SH-SY5Y (cell line): Measurements from ENCODE around the gene FHAD1.

ENCODE experiments used
- GATA2 ChIP-seq: IDR thresholded peaks from 2 replicates; pipeline ENCODE4 v1.6.1; 2011; ENCODE audit warnings: mild to moderate bottlenecking, low read depth, low read length
- GATA3 ChIP-seq: IDR thresholded peaks from 2 replicates; pipeline ENCODE4 v1.6.1; 2011; ENCODE audit warnings: low read depth, mild to moderate bottlenecking, low read length, moderate library complexity

FHAD1 gene

DNA sequence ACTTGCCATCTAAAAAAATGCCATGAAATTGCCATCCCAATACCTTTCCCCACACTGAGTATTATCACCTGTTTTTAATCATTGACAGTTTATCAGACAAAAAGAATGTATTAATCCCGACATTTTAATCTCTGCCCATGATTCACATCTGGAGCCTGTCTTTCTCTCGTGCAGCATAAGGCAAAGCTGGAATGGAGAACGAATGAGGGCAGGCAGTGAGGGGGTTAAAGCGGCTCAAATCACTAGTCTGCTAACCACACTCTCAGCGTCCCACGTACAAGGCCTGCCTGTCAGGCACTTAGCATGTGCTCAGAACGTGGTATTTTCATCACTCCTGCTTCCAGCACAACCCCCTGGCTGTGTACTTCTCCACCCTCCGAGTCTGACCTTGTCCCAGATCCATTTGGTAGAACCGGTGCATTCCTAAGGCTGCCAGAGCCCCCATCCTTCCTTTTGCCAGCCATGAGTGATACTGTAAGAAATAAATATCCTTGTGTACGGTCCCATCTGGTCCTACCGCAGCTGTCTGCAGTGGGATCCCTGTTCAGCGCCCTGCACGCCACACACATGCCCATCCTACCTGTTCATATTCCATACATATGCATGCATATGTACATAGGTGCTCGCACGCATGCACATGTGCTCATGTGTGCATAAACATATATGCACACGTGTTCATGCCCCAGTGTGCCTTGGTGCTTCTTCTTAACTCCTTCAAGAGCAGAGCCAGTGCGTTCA is 34.6 kb upstream of the FHAD1 start:
- TF ChIP-seq GATA2 = no peak
- no peak for TF ChIP-seq GATA3

DNA sequence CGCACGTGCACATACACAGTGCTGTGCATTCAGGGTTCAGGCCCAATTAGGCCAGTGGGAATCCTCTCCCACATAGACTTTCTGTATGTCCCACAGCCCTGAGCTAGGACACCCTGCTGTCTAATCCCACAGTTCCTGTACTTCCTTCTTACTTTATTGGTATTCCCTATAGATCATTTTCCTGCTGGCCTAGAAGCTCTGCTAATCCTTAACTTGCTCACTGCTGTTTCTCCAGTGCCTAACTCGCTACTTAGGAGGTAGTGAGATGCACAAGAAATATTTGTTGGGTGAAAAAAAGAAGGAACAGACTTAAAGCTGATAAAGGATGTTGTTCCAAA is 34.1 kb upstream of the FHAD1 start:
- TF ChIP-seq GATA2 (no peak), GATA3 (no peak)

DNA sequence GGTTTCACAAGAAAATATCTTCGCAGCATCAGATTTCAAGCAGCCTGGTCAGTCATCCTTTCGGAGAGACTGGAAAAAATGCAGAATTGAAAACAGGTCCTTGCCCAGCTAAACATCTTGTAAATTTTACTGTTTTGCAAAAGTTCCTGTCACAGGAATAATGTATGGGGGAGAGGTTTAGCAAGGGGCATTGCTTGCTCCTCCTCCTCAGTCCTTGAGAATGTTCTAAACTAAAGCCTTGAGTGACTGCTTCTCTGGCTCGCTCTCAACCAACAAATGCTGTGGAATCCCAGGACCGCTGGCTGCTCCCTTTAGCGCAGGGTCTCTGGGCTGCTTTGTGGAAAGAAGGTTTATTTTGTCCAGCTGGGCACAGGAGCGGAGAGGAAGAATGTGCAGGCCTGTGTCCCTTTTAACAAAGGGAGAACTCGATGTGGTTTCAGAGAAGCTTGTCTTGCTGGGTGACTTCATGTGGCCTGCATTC is 33.6 kb upstream of the FHAD1 start:
- TF ChIP-seq GATA2 (no peak), GATA3 (no peak)

DNA sequence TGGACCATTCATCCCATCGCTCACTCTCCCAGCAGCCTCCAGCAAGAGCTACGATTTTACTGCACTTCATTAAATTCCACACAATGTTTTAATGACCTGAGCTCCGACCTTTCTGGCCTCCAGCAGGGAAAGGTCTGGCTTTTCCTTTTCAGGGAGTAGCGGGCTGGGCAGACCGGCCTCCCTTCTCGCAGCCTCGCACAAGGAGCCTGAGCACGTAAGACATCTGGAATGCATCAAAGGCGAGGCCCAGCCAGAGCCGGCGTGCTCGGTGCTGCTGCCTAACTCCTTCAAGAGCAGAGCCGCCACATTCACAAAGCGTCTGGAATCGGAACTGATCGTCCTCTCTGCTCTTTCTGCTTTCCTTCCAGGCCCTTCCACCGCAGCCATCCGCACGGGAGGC is 32.5 kb upstream of the FHAD1 start:
- TF ChIP-seq GATA3 (no peak), GATA2 (no peak)

DNA sequence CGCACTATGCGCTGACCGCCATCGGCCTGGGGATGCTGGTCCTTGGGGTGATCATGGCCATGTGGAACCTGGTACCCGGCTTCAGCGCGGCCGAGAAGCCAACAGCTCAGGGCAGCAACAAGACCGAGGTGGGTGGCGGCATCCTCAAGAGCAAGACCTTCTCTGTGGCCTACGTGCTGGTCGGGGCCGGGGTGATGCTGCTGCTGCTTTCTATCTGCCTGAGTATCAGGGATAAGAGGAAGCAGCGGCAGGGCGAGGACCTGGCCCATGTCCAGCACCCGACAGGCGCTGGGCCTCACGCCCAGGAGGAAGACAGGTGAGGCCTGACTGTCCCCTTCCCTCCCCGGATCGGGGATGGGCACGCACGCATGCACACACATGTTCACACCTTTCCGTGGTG is 31.9 kb upstream of the FHAD1 start:
- no peak for TF ChIP-seq GATA3
- no peak for TF ChIP-seq GATA2

DNA sequence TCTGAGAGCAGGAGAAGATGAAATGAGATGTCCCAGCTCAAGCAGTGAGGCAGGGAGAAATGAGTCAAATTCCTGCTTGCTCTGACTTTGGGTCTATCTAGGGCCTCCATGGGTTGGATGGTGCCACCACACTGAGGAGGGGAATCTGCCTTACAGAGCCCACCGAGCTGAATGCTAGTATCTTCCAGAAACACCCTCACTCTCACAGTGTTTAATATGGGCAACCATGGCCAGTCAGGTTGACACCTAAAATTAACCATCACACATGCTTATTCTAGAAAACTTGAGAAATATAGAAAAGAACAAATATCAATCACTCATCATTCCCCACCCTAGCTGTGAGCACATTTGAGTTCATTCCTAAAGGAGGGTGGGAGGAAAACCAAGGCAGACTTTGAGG is 29.4 kb upstream of the FHAD1 start:
- TF ChIP-seq GATA2 (no peak), GATA3 (no peak)

DNA sequence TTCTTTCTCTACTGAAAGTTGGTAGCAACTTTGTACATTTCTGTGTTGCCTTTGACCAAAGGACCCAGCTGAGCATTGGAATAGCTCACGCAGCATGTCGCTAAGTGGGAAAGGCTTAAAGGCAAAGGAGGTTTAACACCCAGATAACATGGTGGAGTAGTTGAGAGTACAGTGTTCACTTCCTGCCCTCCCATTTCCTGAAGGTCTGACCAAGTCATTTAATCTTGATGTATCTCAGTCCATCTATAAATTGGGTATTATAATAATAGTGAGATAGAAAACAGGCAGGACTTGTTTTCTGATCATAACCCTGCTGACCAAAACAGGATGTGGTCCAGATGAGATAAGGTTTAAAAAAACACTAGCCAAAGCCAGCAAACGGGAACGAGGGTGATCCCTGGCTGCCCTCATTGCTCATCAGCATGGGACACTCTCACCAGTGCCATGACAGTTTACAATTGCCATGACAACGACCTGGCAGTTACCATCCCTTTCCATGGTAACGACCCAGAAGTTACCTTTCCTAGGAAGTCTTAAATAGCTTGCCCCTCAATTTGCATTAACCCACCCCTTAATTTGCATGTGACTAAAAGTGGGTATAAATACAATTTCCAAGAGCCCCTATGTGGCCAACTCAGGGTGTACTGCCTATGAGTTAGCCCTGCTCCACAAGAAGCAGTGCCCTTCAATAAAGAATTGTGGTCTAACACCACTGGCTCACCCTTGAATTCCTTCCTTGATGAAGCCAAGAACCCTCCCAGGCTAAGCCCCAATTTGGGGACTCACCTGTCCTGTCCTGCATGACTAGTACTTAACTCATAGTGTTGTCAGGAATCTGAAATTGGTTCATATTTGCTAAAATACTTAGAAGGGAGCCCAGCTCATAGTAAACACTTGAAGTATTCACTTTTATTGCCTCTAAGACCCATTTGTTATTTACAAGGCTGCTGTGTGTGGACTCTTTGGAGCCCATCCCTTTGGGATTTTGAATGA is 28.4 kb upstream of the FHAD1 start:
- no peak for TF ChIP-seq GATA3
- TF ChIP-seq GATA2 = no peak

DNA sequence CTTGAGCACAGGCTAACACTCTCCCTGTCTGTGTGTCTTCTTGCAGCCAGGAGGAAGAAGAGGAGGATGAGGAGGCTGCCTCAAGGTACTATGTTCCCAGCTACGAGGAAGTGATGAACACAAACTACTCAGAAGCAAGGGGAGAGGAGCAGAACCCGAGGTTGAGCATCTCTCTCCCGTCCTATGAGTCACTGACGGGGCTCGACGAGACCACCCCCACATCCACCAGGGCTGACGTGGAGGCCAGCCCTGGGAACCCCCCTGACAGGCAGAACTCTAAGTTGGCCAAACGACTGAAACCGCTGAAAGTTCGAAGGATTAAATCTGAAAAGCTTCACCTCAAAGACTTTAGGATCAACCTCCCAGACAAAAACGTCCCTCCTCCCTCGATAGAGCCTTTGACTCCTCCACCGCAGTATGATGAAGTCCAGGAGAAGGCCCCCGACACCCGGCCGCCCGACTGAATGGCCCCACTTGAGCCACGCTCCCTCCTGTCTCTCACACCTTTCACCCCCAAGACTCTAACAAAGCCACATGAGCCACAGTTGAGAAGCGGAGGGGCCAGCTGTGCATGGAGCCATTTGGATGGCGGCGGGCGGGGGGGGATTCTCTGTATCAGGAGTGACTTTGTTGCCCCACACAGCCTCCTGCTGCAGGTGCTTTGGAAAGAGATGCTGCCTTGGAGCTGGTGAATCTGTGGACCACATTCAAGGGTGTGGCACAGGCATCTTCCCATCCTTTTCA is 27.6 kb upstream of the FHAD1 start:
- TF ChIP-seq GATA2 = no peak
- no peak for TF ChIP-seq GATA3

DNA sequence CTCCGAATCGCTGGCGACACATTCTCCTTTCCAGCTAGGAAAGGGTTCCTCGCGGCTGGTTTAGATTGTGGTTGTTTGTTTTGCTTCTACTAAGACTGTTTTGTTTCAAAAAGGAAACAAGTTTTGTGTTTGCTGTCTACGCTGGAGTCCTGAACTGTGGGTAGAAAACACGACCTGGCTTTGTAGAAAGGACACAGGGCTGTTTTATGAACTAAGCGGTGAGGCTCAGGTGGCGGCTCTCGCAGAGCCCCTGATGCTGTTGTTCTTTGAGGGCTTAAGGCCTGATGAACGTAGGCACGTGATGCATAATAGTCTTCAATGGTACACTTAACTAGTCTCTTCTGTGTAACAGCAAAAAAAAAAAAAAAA is 27.0 kb upstream of the FHAD1 start:
- TF ChIP-seq GATA2 (no peak), GATA3 (no peak)

DNA sequence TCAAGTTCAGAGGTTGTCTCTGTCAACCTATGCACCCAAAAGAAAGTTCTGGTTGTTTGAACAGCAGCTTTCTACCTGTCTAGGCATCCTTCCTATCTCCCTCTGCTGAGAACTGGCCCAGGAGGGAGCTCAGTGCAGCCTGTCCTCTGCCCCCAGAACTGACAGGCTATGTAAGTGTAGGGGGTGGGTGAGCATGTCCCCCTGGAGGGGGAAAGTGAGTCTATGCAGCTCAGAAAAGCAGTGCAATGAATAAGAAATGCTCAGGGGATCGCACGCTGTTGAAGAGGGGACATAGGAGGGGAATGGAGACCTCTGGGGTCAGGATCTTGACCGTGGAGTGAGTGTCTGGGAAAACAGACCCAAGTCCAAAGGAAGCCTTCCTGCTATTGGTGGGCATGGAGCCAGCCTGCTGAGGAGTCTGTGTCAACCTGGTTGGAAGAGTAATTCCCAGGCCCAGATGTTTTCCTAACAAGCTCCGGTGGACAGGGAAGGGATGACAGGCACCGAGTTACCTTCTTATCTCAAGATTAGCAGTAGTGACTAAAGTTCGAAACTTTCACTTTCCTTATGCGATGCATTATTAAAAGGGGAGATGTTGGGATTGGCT is 26.1 kb upstream of the FHAD1 start:
- TF ChIP-seq GATA3 (no peak), GATA2 (no peak)

DNA sequence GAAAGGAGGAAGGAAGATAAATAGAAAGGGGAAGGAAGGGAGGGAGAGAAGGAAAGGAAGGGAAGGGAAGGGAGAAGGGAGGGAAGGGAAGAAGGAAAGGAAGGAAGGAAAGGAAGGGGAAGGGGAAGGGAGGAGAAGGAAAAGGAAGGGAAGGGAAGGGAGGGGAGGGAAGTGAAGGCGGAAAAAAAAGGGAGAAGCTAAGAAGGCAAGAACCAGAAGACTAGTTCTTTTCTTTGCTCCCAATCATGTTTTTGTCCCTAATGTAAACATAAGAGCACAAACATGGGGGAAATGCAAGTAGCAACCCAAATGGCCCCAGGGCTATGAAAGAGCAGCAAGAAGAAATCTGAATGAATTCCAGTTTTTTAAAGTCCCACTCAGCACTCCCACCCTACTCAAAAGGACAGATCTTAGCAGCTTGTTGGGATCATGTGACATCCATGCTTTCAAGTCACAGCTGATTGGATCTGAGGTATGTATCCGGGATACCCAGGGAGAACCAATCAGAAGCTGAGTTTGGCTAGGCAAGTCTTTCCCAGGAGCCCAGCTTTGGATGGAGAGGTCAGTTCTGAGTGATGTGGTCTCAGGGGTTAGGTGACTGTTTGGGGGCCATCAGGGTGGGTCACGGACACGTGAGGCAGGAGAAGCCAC is 24.2 kb upstream of the FHAD1 start:
- TF ChIP-seq GATA3 = no peak
- no peak for TF ChIP-seq GATA2

DNA sequence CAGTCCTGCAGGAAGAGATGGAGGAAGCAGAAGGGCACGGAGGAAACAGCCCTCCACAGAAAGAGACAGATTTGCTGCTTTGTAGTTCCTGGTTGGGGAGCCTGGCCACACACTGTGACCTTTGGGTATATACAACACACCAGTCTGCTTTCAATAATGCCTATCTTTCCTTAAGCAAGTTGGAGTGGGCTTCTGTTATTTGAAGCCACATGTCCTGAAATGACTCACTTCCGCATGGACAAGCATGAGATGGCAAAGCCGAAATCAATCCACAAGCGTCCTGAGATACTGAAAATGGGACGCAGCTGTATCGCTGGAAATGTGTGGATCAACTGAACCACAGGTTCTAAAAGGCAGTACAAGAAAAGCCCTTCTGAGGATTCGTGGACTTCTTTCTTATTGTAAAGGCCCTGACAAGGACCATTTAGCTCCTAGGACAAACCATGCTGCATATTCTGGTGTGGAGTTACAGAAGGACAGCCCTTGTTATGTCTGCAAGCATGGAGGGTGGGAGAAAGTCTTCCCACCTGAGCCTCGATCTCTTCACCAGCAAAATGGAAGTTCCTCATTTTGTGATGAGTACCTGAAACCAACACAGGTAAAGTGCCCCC is 22.7 kb upstream of the FHAD1 start:
- no peak for TF ChIP-seq GATA3
- TF ChIP-seq GATA2 = no peak

DNA sequence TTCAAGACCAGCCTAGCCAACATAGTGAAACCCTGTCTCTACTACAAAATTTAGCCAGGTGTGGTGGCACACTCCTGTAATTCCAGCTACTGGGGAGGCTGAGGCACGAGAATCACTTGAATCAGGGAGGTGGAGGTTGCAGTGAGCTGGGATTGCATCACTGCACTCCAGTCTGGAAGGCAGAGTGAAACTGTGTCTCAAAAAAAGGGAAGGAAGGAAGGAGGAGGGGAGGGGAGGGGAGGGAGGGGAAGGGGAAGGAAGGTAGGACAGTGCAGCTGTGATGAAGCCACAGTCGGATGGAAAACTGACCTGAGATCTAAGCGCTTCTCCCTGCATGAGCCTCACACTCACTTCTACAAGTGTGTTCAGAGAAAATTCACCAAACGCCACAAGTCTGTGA is 22.0 kb upstream of the FHAD1 start:
- TF ChIP-seq GATA2 = no peak
- TF ChIP-seq GATA3 = no peak

DNA sequence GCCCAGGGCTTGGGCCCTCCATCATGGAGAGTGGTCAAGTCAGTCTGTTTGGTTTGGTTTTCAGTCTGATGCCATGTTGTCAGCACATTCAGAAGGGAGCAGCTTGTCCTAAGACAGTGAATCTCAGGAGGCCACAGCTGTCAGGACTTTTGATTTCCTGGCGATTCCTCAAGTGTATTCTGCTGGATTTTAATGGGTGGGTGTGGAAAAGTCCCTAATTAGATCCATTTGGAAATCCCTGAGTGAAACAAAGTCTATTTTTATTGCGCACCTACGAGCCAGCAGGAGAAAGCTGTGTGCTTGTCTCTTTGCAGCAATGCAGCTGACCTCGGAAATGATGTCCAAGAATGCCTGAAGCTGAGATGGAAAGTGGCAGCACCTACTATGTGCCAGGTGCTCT is 21.6 kb upstream of the FHAD1 start:
- TF ChIP-seq GATA2 = no peak
